ENCODE data around the gene R3HDM2. TPM values are rescaled to one million over a fixed set of nuclear protein-coding genes. Genes with fewer than 3 reads are reported as not detected.
"Not testable (repeated sequence)": the region's sequence is repeated elsewhere in the genome, so short reads cannot be mapped to it uniquely, and the experiment has no call there.

Gene R3HDM2
- total RNA-seq, 1 experiment from 2014 or later, result 16.6 TPM

GRCh38 chr12:57426948-57427347 lies 3.9 kb downstream of the R3HDM2 start:
- DNase-seq (ENCODE audit: low read depth), result not testable (repeated sequence)

DNA sequence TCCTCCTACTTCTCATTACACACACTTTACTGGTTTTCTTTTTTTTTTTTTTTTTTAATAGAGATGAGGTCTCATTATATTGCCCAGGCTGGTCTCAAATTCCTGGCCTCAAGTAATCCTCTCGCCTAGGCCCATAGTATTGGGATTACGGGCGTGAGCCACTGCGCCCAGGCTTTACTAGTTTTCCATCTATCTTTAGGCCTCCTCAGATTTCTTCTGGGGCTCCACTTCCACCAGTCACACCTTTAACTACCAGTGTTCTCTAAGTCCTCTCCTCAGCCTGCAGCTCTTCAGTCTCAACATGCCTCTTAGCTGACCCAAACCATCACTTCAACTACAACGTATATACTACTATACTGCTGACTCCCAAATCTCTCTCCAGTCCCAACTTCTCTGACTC lies 10.4 kb downstream of the R3HDM2 start:
- DNase-seq (ENCODE audit: low read depth), result no peak

- no peak for DNase-seq (ENCODE audit: low read depth)
Measured at GRCh38 chr12:57419495-57419894, 11.3 kb downstream of the R3HDM2 start.

GRCh38 chr12:57418255-57418654 lies 12.6 kb downstream of the R3HDM2 start:
- DNase-seq (ENCODE audit: low read depth), result no peak

DNA sequence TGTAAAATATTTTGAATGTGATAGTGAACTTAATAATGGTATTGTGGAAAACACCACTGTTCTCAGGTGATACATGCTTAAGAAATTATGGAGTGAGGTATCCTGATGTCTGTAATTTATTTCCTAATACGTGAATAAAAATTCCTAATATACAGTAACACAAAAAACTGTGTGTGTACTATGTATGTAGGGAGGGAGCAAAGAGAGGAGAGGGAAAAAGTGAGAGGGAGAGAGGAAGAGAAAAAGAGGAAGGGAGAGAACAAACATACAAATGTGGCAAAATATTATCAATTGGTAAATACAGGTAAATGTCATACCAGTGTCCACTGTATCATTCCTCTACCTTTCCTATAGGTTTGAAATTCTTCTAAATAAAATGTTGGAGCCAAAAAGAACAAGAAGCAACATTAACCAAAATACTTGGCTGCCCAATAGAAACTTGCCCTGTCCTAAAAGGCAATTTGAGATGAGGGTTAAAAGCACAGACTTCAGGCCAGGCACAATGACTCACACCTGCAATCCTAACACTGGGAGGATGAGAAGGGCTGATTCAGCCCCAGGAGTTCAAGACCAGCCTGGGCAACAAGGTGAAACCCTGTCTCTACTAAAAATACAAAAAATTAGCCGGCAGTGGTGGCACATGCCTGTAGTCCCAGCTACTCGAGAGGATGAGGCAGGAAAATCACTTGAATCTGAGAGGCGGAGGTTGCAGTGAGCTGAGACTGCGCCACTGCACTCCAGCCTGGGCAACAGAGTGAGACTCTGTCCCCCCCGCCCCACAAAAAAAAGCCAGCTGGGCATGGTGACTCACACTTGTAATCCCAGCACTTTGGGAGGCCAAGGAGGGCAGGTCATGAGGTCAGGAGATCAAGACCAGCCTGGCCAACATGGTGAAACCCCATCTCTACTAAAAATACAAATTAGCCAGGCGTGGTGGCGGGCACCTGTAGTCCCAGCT lies 14.5 kb downstream of the R3HDM2 start:
- DNase-seq (ENCODE audit: low read depth), result peak; percentile 47

GRCh38 chr12:57415088-57415487 lies 15.8 kb downstream of the R3HDM2 start:
- no peak for DNase-seq (ENCODE audit: low read depth)

GRCh38 chr12:57414160-57414559 lies 16.7 kb downstream of the R3HDM2 start:
- not testable (repeated sequence) for DNase-seq (ENCODE audit: low read depth)

GRCh38 chr12:57410534-57410933 lies 20.3 kb downstream of the R3HDM2 start:
- no peak for DNase-seq (ENCODE audit: low read depth)

DNA sequence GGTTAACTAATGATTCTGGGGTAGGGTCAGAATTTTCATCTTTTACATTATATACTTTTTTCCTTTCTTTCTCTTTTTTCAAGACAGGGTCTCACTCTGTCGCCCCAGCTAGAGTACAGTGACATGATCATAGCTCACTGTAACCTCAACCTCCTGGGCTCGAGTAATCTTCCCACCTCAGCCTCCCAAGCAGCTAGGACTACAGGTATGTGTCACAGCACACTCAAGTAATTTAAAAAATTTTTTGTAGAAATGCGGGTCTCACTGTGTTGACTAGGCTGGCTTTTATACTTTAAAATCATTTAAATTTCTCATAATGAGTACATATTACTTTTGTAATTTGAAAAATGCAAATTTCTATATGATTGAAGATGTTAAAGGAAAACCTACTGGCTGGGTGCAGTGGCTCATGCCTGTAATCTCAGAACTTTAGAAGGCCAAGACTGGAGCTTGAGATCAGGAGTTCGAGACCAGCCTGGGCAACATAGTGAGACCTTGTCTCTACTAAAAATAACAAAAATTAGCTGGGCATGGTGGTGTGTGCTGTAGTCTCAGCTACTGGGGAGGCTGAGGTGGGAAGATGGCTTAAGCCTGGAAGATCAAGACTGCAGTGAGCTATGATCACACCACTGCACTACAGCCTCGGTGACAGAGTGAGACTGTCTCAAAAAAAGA lies 25.7 kb downstream of the R3HDM2 start:
- no peak for DNase-seq (ENCODE audit: low read depth)

GRCh38 chr12:57402156-57402555 lies 28.7 kb downstream of the R3HDM2 start:
- DNase-seq (ENCODE audit: low read depth), result not testable (repeated sequence)

GRCh38 chr12:57401165-57401564 lies 29.7 kb downstream of the R3HDM2 start:
- DNase-seq (ENCODE audit: low read depth), result no peak

DNA sequence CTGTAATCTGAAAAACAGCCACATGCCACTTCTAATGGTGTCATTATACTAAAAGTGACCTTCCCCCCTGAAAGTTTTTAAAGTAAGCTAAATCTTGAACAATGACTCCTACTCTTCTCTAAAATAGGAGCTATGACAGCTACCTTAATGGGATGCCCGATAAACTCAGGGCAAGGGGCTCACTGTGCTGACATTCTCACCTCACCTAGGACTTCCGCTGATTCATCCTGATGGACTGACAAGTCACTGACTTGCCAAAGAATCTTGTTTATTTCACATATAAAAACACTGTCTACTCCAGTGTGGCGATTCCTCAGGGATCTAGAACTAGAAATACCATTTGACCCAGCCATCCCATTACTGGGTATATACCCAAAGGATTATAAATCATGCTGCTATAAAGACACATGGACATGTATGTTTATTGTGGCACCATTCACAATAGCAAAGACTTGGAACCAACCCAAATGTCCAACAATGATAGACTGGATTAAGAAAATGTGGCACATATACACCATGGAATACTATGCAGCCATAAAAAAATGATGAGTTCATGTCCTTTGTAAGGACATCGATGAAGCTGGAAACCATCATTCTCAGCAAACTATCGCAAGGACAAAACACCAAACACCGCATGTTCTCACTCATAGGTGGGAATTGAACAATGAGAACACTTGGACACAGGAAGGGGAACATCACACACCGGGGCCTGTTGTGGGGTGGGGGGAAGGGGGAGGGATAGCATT lies 31.0 kb downstream of the R3HDM2 start:
- not testable (repeated sequence) for DNase-seq (ENCODE audit: low read depth)

- no peak for DNase-seq (ENCODE audit: low read depth)
Measured at GRCh38 chr12:57397441-57397840, 33.4 kb downstream of the R3HDM2 start.

DNA sequence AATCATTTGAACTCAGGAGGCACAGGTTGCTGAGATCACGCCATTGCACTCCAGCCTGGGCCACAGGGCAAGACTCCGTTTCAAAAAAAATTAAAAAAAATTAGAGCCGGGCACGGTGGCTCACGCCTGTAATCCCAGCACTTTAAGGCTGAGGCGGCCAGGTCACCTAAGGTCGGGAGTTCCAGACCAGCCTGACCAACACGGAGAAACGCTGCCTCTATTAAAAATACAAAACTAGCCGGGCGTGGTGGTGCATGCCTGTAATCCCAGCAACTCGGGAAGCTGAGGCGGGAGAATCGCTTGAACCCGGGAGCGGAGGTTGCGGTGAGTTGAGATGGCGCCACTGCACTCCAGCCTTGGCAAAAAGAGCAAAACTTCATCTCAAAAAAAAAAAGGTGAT lies 35.7 kb downstream of the R3HDM2 start:
- DNase-seq (ENCODE audit: low read depth), result no peak

- DNase-seq (ENCODE audit: low read depth), result no peak
Measured at GRCh38 chr12:57390174-57390573, 40.7 kb downstream of the R3HDM2 start.

GRCh38 chr12:57389033-57389432 lies 41.8 kb downstream of the R3HDM2 start:
- peak; percentile 87 for DNase-seq (ENCODE audit: low read depth)

DNA sequence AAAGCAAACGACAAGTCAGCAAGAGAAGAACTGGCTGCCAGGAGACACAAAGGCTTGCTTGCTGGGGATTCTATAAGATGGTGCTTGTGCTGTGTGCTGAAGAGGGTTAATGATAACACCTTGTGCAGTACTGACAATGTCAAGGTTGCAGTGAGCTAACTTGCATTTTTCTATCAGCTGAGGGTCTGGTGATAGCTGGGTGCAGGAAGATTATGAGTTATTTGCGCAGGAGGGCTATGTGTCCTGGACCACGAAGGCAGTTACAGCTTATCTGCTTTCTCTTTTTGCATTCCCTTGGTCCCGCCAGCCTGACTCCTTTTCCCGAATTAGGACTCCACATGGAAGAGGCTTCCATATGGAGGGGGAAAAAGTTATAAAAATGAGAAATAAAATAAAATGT lies 42.4 kb downstream of the R3HDM2 start:
- no peak for DNase-seq (ENCODE audit: low read depth)

DNA sequence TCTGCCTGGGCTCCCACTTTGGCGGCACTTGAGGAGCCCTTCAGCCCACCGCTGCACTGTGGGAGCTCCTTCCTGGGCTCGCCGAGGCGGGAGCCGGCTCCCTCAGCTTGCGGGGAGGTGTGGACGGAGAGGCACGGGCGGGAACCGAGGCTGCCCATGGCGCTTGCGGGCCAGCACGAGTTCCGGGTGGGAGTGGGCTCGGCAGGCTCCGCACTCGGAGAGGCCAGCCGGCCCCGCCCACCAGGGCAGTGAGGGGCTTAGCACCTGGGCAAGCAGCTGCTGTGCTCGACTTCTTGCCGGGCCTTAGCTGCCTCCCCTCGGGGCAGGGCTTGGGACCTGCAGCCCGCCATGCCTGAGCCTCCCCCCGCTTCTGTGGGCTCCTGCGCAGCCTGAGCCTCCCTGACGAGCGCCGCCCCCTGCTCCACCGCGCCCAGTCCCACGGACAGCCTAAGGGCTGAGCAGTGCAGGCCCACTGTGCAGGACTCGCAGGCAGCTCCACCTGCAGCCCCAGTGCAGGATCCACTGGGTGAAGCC lies 44.6 kb downstream of the R3HDM2 start:
- DNase-seq (ENCODE audit: low read depth), result no peak

GRCh38 chr12:57385586-57385985 lies 45.3 kb downstream of the R3HDM2 start:
- no peak for DNase-seq (ENCODE audit: low read depth)

DNA sequence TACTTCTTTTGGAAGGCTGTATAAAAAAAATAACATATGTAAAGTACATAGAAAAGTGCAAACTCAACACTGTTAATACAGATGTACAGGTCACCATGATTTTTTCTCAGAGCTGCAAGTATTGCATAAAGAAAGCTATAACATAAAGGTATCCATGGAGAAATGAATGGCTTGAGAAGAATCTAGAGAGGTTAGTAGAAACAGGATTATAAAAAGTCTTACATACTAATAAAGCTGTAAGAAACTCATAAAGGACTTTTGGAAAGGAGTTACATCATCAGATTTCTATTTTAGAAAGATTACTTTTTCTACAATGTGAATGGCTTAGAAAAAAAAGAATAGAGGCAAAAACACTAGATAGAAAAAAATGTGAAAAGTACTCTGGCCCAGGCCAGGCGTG lies 46.4 kb downstream of the R3HDM2 start:
- no peak for DNase-seq (ENCODE audit: low read depth)

GRCh38 chr12:57381693-57382220 lies 49.1 kb downstream of the R3HDM2 start:
- no peak for DNase-seq (ENCODE audit: low read depth)

- no peak for DNase-seq (ENCODE audit: low read depth)
Measured at GRCh38 chr12:57380300-57380699, 50.5 kb downstream of the R3HDM2 start.

All from LHCN-M2 (cell line).